Measurements from ENCODE around the gene RGL1.

- TF ChIP-seq, protein P1, sequence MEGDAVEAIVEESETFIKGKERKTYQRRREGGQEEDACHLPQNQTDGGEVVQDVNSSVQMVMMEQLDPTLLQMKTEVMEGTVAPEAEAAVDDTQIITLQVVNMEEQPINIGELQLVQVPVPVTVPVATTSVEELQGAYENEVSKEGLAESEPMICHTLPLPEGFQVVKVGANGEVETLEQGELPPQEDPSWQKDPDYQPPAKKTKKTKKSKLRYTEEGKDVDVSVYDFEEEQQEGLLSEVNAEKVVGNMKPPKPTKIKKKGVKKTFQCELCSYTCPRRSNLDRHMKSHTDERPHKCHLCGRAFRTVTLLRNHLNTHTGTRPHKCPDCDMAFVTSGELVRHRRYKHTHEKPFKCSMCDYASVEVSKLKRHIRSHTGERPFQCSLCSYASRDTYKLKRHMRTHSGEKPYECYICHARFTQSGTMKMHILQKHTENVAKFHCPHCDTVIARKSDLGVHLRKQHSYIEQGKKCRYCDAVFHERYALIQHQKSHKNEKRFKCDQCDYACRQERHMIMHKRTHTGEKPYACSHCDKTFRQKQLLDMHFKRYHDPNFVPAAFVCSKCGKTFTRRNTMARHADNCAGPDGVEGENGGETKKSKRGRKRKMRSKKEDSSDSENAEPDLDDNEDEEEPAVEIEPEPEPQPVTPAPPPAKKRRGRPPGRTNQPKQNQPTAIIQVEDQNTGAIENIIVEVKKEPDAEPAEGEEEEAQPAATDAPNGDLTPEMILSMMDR (IDR thresholded peaks at IDR 0.05): no peak
- no peak for TF ChIP-seq EP300 (IDR thresholded peaks at IDR 0.05)
- TF ChIP-seq POLR2A (IDR thresholded peaks at IDR 0.05; ENCODE audit: low read depth): no peak
These were observed 128.7 kb downstream of the RGL1 start for GRCh38 chr1:183933528-183934179.

Data from esophagus muscularis mucosa (tissue), 4 donors.